Activated effector memory CD4-positive, alpha-beta T cell treated with anti-CD3 and anti-CD28 coated beads, Interleukin-2, amount 50 U/mL, for 16 hours (primary cell): Measurements from ENCODE around the gene SULT1A2.
"Not testable (repeated sequence)": the region's sequence is repeated elsewhere in the genome, so short reads cannot be mapped to it uniquely, and the experiment has no call there.

ENCODE experiments used
- DNase-seq: peaks from one replicate; pipeline ENCODE4 v3.0.0-alpha.2; 2020

The SULT1A2 gene

DNA sequence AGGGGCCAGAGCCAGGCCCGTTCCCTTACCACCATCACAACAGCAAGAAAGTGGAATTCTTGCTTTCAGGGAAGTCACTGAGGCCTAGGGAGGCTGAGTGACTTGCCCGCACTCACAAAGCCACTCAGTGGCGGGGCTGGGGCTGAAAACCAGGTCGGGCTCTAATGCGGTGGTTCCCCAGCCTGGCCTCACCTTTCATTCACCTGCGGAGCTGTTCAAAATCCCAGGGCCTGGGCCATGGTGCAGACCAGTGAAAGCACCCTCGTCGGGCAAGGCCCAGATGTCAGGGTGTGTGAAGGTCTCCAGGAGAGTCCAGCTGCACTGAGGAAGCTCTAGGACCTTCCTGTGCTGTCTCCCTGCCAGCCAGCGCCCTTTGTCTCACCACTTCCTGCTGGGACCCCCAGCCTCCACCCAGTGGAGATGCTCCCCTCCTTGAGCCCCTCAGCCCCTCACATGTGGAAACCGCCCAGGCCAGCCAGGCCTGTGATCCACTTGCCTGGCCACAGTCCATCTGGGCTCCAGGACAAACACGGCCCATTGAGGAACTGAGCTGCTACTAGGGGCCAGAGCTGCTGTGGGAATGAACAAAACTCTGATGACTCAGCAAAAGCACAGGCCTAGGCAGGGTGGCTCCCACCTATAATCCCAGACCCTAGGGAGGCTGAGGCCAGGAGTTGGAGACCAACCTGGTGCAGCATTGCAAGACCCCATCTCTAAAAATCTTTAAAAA lies 12.2 kb upstream of the SULT1A2 start:
- DNase-seq = peak; percentile 41

DNA sequence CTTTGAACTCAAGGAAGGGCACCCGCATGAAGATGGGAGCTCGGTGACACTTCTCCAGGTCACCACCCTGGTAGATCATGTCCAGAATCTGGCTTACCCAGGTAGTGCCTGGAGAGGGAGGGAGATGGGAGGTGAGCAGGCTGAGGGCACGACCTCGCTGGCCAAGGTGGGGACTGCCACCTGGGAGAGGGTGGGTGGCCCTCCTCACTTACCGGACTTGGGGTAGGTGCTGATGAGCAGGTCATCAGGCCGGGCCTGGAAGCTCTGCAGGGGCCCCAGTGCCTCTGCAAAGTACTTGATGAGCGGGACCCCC lies 11.6 kb upstream of the SULT1A2 start:
- peak; percentile 16 for DNase-seq

DNA sequence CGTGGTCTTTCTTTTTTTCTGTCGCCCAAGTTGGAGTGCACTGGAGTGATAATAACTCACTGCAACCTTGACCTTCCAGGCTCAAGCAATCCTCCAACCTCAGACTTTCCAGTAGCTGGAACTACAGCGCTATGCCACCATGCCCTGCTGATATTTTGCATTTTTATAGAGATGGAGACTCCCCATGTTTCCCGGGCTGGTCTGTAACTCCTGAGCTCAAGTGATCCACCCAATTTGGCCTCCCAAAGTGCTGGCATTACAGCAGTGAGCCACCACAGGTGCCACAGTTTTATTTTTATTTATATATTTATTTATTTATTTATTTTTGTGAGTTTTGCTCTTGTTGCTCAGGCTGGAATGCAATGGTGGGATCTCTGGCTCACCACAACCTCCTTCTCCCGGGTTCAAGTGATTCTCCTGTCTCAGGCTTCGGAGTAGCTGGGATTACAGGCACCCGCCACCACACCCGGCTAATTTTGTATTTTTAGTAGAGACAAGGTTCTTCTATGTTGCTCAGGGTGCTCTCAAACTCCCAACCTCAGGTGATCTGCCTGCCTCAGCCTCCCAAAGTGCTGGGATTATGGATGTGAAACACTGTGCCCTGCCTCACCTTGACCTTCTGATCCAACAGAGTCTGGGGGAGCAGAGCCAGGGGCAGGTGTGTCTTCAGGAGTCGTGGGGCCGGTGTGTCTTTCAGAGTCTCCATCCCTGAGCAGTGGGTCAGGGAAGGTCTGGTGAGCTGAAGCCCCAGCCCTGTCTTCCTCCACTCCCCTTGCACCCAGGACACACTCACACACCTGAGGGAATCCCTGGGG lies 11.0 kb upstream of the SULT1A2 start:
- not testable (repeated sequence) for DNase-seq

DNA sequence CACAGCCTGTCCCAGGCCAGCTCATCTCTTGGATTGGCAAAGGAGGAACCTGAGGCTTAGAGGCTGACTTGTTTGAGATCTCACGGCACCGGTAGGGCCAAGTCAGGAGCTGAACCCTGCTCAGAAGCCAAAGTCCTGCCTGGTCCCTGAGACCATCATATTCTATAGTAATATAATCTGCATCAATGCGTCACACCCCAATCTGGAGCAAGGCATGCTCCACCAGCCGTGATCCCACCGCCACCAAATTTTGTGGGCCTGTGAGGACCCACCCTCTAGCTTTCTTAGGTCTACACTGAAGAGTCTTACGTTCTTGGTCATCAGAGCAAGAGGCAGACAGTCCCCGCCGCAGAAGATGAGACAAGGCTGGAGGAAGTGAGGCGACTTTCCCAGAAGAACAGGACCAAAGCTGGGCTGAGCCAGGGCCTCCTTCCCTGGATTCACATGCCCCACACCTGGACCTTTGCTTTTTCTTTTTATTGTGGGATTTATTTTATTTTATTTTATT lies 10.3 kb upstream of the SULT1A2 start:
- DNase-seq = no peak

DNA sequence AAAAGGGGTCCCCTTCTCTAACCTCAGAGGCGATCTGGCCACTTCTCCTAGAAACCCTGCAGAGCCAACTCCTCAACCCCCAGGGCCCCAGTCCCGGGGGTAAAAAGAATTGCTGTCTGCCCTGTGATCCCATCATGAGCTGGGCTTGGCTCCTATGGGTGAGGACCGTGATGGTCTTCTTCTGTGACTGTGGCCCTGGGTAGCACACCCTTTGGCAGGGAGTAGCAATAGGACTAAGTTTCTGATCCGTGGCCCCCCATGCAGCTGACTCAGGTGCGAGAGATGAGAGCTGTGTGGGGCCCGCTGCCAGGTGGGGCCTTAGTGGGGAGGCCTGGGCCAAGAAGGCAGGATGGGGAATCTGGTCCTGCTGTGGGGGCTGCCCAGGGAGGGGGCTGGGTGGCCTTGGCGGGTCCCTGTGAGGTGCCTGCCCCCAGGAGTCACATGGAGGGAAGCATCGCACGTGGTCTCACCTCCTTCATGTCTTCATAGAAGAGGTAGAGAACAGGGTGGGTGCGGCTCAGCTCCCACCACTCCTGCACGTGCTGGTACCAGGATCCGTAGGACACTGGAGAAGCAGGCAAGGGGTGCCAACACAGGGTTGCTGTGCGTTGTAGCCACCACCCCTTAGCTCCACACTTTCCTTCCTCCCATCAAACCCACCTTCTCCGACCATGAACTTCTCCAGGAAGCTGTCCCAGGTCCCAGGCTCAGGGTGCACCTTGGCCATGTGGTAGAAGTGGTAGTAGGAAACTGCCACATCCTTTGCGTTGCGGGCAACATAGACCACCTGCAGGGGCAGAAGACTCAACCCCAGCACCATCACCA lies 9.7 kb upstream of the SULT1A2 start:
- DNase-seq = no peak

DNA sequence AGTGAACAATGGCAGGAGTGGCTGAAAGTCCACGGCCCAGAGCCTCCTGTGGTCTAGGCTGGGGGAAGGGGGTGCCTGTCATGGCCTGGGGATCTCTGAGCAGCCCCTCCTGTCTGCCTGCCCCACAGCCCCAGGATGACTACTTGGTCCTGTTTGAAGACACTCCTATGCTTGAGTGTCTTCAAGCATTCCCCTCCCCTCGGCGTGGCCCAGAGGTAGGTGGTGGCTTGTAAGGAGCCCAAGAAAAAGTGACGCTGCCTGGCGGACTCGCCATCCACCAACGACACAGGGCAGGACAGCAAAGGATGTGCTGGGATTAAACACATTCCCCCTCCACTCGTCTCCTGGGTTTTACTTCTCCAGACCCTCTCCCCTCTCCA lies 7.3 kb upstream of the SULT1A2 start:
- DNase-seq = no peak

DNA sequence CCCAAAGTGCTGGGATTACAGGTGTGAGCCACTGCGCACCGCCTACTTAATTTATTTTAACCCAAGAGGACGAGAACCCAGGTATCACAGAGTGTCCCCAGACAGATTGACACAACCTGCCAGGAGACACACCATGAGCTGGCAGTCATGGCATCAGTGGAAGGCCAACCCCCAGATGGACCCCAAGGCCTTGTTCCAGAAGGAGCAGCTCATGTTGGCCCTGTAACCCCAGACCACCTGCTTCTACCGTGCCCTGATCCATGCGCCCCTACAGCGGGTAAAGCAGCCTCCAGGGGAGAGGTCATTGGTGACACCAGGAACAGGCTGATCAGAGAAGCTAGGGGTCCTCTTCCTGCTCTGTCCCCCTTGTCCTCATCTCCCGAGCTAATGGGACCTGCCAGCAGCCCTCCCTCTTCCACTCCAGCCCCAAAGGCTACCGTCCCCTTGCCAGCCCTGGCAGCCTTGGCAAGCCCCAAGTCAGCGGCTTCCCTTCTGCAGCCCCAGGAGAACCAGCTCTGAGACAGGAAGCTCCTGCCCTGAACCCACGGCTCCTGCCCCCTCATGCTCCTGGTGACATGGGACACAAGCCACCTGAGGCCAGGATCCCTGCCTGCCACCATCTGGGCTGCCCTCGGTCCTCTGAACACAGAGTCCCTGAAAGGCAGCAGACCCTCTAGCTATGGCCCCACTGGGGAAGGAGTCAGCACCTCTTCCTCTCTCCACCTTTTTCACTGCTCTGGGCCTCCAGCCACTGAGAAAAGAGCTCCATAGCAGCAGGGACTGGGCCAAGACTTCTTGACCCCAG lies 6.7 kb upstream of the SULT1A2 start:
- DNase-seq = no peak

DNA sequence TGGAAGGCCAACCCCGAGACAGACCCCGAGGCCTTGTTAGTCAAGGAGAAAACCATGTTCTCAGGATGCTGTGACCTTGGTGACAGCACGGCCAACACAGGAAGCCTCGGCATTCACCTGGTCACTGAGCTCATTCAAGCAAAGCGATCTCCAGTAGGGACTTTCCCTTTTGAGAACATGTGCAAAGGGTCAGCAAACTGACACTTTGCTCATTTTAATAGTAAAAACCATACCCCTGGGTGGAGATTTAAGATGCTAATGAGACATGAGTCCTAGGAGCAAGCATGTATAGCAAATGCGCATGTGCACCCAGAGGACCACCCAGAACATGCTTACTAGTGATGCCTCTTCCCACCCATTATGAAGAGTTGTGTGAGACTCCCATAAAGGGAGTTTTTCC lies 5.7 kb upstream of the SULT1A2 start:
- DNase-seq = no peak

DNA sequence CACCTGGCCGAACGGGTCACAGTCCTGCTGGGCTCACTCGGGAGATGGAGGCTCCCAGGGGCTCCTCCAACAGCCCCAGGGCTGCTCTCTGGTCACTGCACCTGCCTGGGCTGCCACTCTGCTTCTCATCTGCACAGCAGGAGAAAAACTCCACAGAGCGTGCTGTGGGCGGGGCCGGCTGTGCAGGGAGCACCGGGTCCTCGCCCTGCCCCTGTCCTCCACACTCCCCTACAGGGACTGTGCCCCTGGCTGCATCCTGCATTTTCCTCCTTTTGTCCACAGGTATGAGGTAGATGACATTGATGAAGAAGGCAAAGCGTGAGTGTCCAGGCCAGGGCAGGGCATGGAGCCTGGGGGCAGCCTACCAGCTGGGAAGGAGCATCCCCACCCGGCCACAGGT lies 5.2 kb upstream of the SULT1A2 start:
- DNase-seq = not testable (repeated sequence)

DNA sequence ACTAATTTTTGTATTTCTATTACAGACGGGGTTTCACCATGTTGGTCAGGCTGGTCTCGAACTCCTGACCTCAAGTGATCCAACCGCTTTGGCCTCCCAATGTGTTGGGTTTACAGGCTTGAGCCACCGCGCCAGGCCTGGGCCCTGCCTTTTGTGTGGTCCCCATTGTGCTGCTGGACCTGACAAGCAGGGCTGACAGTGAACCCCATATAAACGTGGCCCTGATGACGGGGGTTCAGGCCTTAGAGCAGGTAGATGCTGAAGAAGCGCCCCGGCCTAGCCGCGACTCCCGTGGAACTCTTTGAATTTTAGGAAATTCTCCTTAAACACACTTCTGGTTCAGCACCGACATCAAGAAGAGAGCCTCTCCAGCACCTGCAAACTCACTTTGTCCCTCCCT lies 4.7 kb upstream of the SULT1A2 start:
- not testable (repeated sequence) for DNase-seq

DNA sequence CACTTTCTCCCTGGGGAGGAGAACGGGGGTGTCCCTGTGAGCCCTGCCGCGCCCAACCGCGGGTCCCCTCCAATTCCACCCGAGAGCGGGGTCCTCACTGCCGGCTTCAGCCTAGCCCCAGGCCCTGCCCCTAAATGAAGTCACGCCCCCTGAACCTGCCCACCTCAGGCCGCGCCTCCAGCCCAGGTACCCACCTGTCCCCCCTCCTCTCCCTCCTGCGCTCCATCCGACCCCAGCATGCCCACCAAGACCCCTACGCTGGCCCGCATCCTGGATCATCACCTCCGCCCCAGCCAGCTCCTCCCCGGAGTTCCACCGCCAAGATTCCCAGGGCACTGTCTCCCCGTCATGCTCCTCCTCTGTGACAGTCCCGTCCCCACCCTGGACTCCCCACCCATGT lies 4.1 kb upstream of the SULT1A2 start:
- DNase-seq = not testable (repeated sequence)

DNA sequence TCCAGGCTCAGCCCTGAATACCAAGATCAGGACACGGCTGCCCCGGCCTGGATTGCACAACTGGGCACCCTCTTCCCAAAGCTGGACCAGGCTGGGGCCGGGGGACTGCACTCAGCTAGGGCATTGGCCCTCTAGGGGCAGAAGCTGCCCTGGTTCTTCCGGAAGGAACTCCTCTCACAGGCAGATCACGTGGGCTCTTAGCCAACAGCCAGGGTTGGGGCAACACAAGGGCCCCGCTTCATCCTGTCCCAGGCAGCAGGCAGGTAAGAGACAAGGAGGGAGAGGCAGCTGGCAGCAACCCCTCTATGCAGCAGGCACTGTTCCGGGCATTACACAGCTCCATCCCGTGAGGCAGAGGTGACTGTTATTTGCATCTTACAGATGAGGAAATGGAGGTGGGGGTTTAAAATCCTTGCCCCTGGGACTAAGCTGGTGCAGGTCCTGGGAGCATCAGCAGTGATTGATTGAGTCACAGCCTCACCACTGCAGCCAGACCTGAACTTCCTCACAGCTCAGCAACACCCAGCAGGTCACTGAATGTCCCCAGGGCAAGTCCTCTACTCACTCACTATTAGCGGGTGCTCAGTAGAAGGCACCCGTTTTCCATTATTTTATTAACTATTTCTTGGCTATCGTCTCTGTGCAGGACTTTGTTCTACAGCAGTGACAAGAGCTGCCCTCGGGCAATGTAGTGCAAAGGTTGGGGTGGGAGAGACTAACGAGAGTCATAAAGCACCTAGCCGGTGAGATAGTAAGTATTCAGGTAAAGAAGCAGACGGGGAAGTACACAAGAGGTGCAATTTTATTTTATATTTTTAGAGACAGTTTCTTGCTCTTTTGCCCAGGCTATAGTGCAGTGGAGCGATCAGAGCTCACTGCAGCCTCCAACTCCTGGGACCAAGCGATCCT lies 2.8 kb upstream of the SULT1A2 start:
- not testable (repeated sequence) for DNase-seq

DNA sequence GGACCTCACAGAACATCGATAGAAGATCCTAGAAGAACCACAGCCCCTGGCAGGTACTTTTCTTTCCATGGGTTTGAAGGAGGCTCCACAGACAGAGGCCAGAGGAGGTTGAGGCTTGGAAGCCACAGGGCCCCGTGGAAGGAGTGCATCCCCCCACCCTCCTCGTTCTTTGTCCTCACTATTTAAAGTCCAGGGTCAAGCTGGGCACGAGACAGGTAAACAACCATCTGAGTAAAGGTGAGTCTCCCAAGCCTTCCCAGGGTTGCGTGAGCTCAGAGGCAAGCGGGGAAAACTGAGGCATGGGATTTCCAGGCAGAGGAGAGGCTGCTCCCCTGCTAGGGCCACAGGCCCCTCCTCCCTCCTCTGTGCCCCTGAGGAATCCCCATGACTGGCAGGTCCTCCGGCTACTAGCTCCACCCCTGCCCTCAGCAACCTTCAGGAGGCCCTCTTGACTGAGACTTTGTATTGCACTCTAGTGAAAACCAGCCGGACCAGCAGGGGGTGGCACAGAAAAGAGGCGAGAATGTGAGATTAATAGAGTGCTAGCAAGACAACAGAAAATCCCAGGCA lies 927 bp upstream of the SULT1A2 start:
- no peak for DNase-seq

DNA sequence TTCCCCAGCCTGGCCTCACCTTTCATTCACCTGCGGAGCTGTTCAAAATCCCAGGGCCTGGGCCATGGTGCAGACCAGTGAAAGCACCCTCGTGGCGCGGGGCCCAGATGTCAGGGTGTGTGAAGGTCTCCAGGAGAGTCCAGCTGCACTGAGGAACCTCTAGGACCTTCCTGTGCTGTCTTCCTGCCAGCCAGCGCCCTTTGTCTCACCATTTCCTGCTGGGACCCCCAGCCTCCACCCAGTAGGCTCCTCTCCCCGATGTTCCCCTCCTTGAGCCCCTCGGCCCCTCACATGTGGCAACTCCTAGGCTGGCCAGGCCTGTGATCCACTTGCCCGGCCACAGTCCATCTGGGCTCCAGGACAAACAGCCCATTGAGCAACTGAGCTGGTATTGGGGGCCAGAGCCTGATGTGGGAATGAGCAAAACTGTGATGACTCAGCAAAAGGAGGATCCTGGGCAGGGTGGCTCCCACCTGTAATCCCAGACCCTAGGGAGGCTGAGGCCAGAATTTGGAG lies 677 bp downstream of the SULT1A2 start:
- DNase-seq = no peak

DNA sequence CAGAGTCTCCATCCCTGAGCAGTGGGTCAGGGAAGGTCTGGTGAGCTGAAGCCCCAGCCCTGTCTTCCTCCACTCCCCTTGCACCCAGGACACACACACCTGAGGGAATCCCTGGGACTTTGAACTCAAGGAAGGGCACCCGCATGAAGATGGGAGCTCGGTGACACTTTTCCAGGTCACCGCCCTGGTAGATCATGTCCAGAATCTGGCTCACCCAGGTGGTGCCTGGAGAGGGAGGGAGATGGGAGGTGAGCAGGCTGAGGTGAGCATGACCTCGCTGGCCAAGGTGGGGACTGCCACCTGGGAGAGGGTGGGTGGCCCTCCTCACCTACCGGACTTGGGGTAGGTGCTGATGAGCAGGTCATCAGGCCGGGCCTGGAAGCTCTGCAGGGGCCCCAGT lies 1.4 kb downstream of the SULT1A2 start:
- DNase-seq = not testable (repeated sequence)

DNA sequence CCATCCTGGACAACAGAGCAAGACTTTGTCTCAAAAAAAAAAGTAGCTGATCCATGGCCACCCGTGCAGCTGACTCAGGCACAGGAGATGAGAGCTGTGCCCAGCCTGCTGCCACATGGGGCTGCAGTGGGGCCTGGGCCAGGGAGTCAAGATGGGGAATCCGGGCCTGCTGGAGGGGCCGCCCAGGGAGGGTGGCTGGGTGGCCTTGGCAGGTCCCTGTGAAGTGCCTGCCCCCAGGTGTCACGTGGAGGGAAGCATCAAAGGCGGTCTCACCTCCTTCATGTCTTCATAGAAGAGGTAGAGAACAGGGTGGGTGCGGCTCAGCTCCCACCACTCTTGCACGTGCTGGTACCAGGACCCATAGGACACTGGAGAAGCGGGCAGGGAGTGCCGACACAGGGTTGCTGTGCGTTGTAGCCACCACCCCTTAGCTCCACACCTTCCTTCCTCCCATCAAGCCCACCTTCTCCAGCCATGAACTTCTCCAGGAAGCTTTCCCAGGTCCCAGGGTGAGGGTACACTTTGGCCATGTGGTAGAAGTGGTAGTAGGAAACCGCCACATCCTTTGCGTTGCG lies 3.8 kb downstream of the SULT1A2 start:
- DNase-seq = no peak

DNA sequence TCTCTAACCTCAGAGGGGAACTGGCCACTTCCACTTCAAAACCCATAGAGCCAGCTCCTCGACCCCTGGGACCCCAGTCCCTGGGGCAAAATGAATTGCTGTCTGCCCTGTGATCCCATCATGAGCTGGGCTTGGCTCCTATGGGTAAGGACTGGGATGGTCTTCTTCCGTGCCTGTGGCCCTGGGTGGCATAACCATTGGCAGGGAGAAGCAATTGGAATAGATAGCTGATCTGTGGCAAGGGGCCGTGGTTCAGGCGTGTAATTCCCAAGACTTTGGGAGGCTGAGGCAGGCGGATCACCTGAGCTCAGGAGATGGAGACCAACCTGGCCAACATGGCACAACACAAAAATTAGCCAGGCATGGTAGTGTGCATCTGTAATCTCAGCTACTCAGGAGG lies 4.3 kb downstream of the SULT1A2 start:
- no peak for DNase-seq

DNA sequence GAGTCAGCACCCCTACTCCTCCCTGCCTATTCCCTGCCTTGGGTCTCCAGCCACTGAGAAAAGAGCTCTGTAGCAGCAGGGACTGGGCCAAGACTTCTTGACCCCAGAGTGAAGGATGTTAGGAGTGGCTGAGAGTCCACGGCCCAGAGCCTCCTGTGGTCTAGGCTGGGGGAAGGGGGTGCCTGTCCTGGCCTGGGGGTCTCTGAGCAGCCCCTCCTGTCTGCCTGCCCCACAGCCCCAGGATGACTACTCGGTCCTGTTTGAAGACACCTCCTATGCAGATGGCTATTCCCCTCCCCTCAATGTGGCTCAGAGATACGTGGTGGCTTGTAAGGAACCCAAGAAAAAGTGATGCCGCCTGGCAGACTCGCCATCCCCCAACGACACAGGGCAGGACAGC lies 5.5 kb downstream of the SULT1A2 start:
- no peak for DNase-seq

DNA sequence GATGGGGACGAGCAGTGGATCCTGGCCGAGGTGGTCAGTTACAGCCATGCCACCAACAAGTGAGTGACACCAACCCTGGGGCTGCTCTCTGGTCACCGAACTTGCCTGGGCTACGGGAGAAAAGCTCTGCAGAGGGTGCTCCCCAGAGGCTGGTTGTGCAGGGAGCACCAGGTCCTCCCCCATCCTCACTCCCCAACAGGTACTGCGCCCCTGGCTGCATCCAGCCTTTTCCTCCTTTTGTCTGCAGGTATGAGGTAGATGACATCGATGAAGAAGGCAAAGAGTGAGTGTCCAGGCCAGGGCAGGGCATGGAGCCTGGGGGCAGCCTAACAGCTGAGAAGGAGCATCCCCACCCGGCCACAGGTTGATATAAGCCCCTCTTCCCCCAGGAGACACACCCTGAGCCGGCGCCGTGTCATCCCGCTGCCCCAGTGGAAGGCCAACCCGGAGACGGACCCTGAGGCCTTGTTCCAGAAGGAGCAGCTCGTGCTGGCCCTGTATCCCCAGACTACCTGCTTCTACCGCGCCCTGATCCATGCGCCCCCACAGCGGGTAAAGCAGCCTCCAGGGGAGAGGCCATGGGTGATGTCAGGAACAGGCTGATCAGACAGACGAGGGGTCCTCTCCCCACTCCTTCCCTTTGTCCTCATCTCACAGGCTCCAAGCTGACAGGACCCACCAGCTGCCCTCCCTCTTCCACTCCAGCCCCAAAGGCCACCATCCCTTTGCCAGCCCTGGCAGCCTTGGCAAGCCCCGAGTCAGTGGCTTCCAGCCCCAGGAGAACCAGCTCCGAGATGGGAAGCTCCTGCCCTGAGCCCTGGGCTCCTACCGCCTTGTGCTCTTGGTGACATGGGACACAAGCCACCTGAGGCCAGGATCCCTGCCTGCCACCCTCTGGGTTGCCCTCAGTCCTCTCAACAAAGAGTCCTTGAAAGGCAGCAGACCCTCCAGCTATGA lies 6.2 kb downstream of the SULT1A2 start:
- DNase-seq = no peak
